HG02981 (cell line): Measurements from ENCODE around the gene AGBL4.

ENCODE experiments used
- ATAC-seq: cut with Tn5 transposase; IDR thresholded peaks from one replicate; pipeline ENCODE4 v1.9.1; 2021; ENCODE audit warnings: mild to moderate bottlenecking, moderate library complexity; ENCODE audit not compliant: unreplicated experiment

AGBL4 gene

DNA sequence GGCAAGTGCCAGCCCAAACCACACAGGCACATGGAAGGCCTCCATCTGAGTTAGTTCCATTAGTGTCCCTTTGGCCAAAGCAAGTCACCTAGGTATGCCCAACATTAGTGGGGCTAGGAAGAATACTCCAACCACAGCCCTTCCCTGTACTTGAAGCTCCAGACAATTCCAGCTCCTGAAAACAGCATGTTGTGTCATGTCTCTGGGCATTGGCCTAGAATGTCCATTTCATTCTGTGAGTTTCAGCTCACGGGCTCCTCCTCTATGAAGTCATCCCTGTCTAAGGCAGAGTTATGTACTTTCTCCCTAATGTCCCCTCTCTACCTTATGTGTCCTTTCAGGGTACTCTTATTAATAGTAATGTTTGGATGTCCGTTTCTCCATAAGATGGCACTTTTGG is 1455.3 kb downstream of the AGBL4 start:
- no peak for ATAC-seq

- no peak for ATAC-seq
Observed at GRCh38 chr1:48566492-48566891, 1457.3 kb downstream of the AGBL4 start.

DNA sequence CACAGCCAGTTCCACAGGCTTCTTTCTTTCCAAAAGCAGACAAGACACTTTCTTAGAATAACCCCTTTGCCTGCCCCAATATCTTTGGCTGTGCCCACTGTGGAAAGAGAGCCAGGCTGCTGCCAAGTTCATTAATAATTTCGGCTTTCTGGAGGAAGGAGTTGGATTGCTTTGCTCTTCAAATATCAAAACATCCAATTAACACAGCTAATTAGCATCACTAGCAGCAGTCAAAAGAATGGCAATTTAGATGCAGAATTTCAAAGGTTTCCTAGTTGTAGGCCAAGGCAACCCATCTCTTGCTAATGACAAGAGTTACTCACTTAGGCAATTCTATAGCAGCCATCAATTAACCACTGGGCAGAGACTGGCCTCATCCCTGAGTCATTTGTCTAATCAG is 1460.7 kb downstream of the AGBL4 start:
- ATAC-seq: no peak

- no peak for ATAC-seq
Observed at GRCh38 chr1:48561444-48561843, 1462.3 kb downstream of the AGBL4 start.

GRCh38 chr1:48560577-48560976 is 1463.2 kb downstream of the AGBL4 start:
- no peak for ATAC-seq

GRCh38 chr1:48560116-48560515 is 1463.6 kb downstream of the AGBL4 start:
- no peak for ATAC-seq

- ATAC-seq: no peak
Observed at GRCh38 chr1:48558366-48558765, 1465.4 kb downstream of the AGBL4 start.

- ATAC-seq: no peak
Observed at GRCh38 chr1:48556186-48556850, 1467.4 kb downstream of the AGBL4 start.

GRCh38 chr1:48555271-48555670 is 1468.5 kb downstream of the AGBL4 start:
- no peak for ATAC-seq

DNA sequence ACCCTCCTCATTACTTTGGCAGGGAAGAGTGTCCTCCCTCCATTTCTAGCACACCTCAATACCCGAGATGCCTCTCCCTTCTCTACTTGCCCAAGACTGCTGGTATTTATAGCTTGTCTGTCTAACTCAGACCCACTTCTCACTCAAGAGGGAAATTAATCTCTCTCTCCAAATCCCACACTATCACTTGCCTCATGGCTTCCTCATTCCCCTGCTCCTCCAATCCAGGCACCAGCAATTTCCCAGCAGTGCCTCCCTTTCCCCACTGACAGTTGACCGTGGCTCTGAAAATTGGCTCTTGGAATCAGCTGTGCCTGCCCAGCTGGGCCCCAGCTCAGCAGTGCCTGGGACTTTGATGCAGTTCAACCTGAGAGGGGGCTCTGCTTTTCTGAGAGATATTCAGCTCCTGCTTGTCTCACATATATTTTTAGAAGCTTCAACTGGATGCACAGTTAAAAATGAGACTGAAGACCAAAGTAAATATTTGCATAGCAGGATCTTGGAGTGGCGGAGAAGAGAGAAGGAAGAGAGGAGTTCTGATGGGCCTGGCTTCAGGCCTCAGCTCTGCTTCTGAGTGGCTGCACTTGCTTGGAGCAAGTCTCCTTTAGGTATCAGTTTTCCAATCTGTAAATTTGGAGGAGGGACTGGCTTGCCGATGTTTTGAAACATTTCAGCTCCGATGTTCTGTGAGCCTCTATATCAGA is 1470.7 kb downstream of the AGBL4 start:
- ATAC-seq: no peak

- no peak for ATAC-seq
Observed at GRCh38 chr1:48552420-48552819, 1471.3 kb downstream of the AGBL4 start.

DNA sequence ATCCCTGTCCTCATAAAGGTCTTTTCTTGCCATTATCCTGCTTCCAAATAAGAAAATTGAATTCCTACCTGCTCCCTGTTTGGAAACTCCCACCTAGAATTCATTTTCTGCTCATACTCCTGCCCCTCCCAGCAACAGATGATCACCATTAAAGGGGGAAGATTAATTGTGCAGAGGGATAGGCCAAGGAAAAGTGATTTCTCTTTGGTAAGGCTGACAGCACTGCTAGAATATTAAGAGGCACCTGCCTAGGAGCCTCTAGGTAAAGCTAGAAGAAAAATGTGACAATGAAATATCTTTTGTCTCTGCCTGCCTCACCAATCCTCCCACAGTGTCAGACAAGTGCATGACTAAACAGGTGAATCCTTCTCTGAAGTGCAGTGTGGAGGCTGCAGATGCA is 1474.8 kb downstream of the AGBL4 start:
- ATAC-seq: no peak

DNA sequence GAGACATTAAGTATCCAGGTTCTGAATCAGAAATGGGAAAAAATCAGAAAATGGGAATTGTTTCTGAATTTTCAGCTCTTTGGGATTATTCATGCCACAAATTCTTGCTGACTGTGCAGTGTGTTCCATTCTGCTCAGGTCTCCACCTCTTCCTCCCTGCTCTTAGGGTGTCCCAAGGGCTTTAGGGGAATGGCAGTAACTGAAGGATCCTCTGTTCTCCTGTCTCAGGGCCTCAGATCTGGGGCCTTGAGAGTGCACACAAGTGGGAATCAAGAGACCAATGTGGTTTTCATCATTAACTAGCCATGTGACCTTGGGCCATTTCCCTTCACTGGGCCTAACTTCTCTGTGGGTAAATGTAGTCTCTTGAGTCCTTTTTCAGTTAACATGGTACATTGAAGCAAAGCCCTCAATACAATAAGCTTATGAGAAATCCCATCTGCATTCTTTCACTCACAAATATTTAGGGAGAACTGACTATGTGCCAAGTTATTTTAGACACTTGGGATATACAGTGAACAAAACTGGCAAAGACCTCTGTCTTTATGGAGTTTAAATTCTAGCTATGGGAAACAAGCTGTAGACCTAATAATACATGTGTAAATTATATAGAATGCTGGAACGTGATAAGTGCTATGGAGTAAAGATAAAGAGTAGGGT is 1476.1 kb downstream of the AGBL4 start:
- no peak for ATAC-seq

GRCh38 chr1:48543854-48544253 is 1479.9 kb downstream of the AGBL4 start:
- no peak for ATAC-seq

GRCh38 chr1:48540587-48540986 is 1483.2 kb downstream of the AGBL4 start:
- ATAC-seq: no peak

DNA sequence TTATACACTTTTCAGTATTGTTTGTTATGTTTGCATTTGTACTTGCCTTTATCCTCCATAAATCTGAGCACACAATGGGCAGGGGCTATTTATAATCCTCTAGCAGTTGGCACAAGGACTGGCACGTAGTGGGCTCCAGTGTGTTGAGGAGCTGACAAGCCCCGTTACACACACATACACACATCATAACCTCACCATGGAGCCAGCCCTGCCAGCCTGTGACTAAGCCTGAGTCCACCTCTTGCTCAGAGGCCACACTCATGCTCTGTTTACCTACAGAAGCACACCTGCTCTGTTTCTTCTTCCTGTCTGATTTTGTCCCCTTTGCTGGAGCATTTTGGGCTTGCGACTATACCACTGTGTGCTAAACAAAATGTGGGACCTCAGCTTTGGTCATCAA is 1487.3 kb downstream of the AGBL4 start:
- no peak for ATAC-seq

DNA sequence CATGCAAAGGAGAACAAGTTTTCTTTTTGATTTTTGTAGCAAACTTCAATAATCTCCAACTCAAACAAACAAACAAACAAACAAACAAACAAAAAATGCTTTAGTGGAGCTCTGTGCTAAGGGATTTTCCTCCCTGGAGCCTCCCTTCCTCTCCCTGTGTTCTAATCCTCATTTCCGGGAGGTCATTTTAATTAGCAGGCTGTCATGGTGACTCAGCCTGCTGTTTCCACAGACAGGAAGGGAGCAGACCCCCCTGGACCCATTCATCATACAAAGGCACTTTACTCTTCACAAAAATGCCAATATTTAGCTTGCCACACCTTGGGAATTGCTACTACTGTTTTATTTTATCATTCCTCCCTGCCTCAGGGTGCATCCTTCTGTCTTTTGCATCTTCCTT is 1490.8 kb downstream of the AGBL4 start:
- ATAC-seq: no peak

DNA sequence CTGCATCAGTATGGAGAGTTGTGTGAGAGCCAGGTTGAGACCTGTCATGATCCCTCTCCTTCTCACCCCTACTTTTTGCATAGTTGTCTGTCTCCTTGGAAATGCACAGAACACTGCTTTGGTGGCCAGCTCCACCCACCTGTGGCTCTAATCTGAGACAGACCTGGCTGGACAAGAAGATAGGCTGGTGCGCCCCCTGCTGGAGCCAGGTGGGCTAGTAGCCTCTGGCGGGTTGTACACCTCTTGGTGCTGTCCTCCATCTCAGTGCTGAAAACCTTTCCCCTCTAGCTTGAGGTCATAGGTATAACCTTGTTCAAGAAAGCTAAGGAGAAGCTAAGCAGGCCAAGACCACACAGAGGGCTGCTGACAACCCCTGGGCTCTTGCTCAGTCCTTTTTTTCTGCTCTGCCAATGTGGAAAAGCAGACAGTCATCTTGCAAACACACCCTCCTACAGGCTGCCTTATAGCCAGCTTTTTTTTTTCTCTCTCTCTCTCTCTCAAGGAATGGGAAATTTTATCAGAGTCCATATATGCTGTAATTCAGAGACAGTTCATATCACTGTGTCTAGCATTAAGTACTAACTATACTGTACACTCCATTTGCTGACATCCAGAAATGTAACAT is 1492.9 kb downstream of the AGBL4 start:
- peak; percentile 90 for ATAC-seq

- ATAC-seq: no peak
Observed at GRCh38 chr1:48527051-48527450, 1496.7 kb downstream of the AGBL4 start.

- no peak for ATAC-seq
Observed at GRCh38 chr1:48526008-48526710, 1497.6 kb downstream of the AGBL4 start.

DNA sequence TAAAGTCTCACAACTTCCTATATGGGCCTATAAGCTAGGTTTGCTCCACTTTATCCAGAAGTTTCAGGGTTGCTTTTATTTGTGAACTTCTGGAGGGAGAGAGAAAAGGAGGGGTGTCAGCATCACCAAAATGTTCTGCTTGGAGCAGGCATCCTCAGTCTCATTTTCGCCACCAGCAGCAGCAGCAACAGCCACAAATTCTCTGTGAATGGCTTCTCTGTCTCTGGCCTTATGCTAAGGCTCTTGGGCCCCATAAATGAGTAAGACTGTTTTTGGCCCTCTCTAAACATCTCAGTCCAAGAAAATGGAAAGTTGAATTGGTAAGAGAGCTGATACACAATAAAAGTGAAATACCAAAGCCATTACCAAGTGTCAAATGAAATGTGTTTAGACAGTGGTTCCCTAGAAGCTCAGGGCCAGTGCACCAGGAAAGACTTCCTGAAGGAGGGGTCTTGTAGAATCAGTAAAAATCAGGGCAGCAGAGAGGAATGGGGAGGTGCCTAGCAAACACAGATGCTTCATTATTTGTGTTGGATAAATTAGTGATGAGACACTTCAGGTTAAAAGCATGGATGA is 1498.8 kb downstream of the AGBL4 start:
- no peak for ATAC-seq
